Measurements from ENCODE around the gene APBA1.

GRCh38 chr9:69580582-69581214, 91.5 kb downstream of the APBA1 start:
- TF ChIP-seq CTCF (IDR thresholded peaks at IDR 0.05), result no peak
- TF ChIP-seq EP300 (IDR thresholded peaks at IDR 0.05), result no peak

Data from suprapubic skin (tissue), 3 donors.